Measurements from ENCODE around the gene ENTHD1. TPM values are rescaled to one million over a fixed set of nuclear protein-coding genes. Genes with fewer than 3 reads are reported as not detected.

Gene ENTHD1
- total and polyA plus RNA-seq, 10 of the 15 experiments (the other 5 are each of a cell fraction or from before 2014, with no cell fraction given) = 0.09 to 0.52 (median 0.21) TPM; not detected in 1

DNA sequence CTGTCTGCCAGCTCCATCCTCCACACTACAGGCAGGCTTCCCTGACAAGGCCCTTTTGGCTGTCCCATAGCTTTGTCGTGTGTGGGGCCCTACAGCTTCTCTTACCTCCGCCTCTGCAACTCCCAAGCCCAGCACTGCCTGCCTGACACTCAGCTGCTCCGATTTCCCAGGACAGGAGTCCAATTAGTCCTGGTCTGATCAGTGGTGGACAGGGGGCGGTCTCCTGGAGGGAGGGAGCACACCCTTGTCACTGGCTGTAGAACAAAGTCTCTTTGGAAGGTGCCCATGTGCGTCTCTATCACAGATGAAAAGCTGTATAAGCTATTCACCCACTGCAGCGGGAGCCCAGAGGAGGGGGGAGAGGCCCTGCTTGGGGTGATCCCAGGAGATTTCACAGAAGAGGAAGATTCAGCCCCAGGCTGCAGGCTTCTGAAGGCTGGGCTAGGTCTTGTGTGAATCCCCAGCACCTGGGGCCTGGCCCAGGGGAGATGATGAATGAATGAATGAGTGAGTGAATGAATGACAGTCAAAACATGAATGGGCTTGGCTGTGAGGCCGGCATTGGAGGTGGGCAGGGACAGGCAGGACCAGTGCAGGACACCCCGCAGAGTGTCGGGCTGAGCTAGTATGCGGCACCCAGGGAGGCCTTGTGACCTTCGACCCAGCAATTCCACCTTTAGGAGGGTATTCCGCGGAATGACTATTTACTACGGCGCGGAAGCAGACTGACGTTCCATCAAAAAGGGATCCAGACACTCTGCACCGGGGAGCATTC is 180.6 kb downstream of the ENTHD1 start:
- in situ Hi-C loops (cut with MboI) = no loop called here
- POLR2A ChIA-PET = no interaction called here
- SMC1A ChIA-PET (ENCODE audit: uncharacterized antibody, unreplicated experiment) = interaction anchor here (0.7 kb wide), 1 partner anchor 11 kb away, joined by 3 read pairs; no protein-coding TSS in a partner anchor
- TF ChIP-seq SRF (IDR thresholded peaks at IDR 0.05; ENCODE audit: low read depth in 2 of 2, low read length in 2 of 2) = no peak
- TF ChIP-seq CEBPB (IDR thresholded peaks at IDR 0.05; ENCODE audit: borderline replicate concordance in 1 of 2, low read depth in 2 of 2, low read length in 2 of 2) = no peak
- TF ChIP-seq EP300 (IDR thresholded peaks at IDR 0.05; ENCODE audit: borderline replicate concordance in 1 of 2, control insufficient read depth in 1 of 2, low read depth in 2 of 2, low read length in 2 of 2) = no peak
- TF ChIP-seq ZNF24 (IDR thresholded peaks at IDR 0.05) = 0 out of 2 replicates have a peak, but pooled peaks have one; percentile 34
- no peaks in the 10 kb centered on the region for H3K36me3 ChIP-seq (ENCODE audit: control insufficient read depth in 2 of 2, insufficient read depth in 2 of 2, low read length in 1 of 2)
- H3K27me3 ChIP-seq (replicated peaks in 1 of 2; ENCODE audit: control insufficient read depth in 2 of 2, insufficient read depth in 2 of 2, low read length in 1 of 2) = peaks cover 2 to 6% of the 10 kb centered on the region in 2 experiments; a peak in 2 of 4 replicates
- BruUV-seq (replicated peaks) = no TSS peak
- H4K20me1 ChIP-seq (ENCODE audit: control insufficient read depth, insufficient read depth) = no peaks in the 10 kb centered on the region
- intact Hi-C loops (cut with micrococcal nuclease; ENCODE audit: unreplicated experiment) = no loop called here
- H3K79me2 ChIP-seq (ENCODE audit: control insufficient read depth, insufficient read depth, low read length) = no peaks in the 10 kb centered on the region
- 62% methylated on average over 18 of the region's 18 CpGs for WGBS (ENCODE audit: insufficient coverage, insufficient replicate concordance, low lambda C conversion rate, missing lambda C conversion rate)
- CTCF ChIA-PET = interaction anchor here (1.3 kb wide), 1 partner anchor 312 kb away, joined by 3 read pairs; no protein-coding TSS in a partner anchor
- RAD21 ChIA-PET (ENCODE audit: unreplicated experiment) = no interaction called here
- no peak for FAIRE-seq
- DNase-seq (ENCODE audit: low read depth, low spot score) = no peak
- no peaks in the 10 kb centered on the region for H3K9me3 ChIP-seq (replicated peaks; ENCODE audit: control insufficient read depth, insufficient read depth, low read length)
- no peak overlapping the region for H3K27ac ChIP-seq (ENCODE audit: control insufficient read depth, insufficient read depth)
- no peak overlapping the region for H3K4me3 ChIP-seq
- no peak overlapping the region for H3K9ac ChIP-seq (ENCODE audit: control insufficient read depth, insufficient read depth, low read length)
- H3K4me1 ChIP-seq (ENCODE audit: control insufficient read depth, insufficient read depth, low read length) = no peaks in the 10 kb centered on the region
- ATAC-seq = no peak
- H2AFZ ChIP-seq (ENCODE audit: control insufficient read depth, low read depth, low read length) = no peak overlapping the region
- H3K4me2 ChIP-seq (ENCODE audit: control insufficient read depth, insufficient read depth) = no peak overlapping the region

DNA sequence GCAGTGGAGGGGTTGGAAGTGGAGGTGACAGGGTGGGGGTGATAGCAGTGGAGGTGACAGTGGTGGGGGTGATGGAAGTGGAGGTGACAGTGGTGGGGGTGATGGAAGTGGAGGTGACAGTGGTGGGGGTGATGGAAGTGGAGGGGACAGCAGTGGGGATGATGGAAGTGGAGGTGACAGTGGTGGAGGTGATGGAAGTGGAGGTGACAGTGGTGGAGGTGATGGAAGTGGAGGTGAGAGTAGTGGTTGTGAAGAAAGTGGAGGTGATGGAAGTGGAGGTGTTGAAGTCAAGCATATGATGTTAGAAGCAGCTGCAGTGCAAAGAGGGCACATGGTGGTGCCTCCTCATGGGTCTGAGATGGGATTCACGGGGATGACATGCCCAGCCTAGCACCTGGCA is 181.5 kb downstream of the ENTHD1 start:
- ChIA-PET SMC1A (ENCODE audit: uncharacterized antibody, unreplicated experiment) (interaction anchor here (0.7 kb wide), 1 partner anchor 10 kb away, joined by 3 read pairs; no protein-coding TSS in a partner anchor), RAD21 (ENCODE audit: unreplicated experiment) (no interaction called here), CTCF (interaction anchor here (1.3 kb wide), 1 partner anchor 313 kb away, joined by 3 read pairs; no protein-coding TSS in a partner anchor), POLR2A (no interaction called here)
- ATAC-seq = no peak
- DNase-seq (ENCODE audit: low read depth, low spot score) = no peak
- Histone ChIP-seq H3K79me2 (ENCODE audit: control insufficient read depth, insufficient read depth, low read length) (no peaks in the 10 kb centered on the region), H3K9me3 (replicated peaks; ENCODE audit: control insufficient read depth, insufficient read depth, low read length) (no peaks in the 10 kb centered on the region), H3K27me3 (replicated peaks in 1 of 2; ENCODE audit: control insufficient read depth in 2 of 2, insufficient read depth in 2 of 2, low read length in 1 of 2) (peaks cover 2 to 6% of the 10 kb centered on the region in 2 experiments; a peak in 2 of 4 replicates), H3K4me2 (ENCODE audit: control insufficient read depth, insufficient read depth) (no peak overlapping the region), H3K9ac (ENCODE audit: control insufficient read depth, insufficient read depth, low read length) (no peak overlapping the region), H2AFZ (ENCODE audit: control insufficient read depth, low read depth, low read length) (no peak overlapping the region), H3K4me1 (ENCODE audit: control insufficient read depth, insufficient read depth, low read length) (no peaks in the 10 kb centered on the region), H3K4me3 (no peak overlapping the region), H3K36me3 (ENCODE audit: control insufficient read depth in 2 of 2, insufficient read depth in 2 of 2, low read length in 1 of 2) (no peaks in the 10 kb centered on the region), H3K27ac (ENCODE audit: control insufficient read depth, insufficient read depth) (no peak overlapping the region), H4K20me1 (ENCODE audit: control insufficient read depth, insufficient read depth) (no peaks in the 10 kb centered on the region)
- no peak for FAIRE-seq
- no peak for TF ChIP-seq TCF12 (IDR thresholded peaks at IDR 0.05; ENCODE audit: low read depth, low read length)
- no peak for TF ChIP-seq SREBF1 (IDR thresholded peaks at IDR 0.05; ENCODE audit: low read length)
- TF ChIP-seq REST (IDR thresholded peaks at IDR 0.05; ENCODE audit: low read depth, low read length) = no peak
- no peak for TF ChIP-seq SIX5 (IDR thresholded peaks at IDR 0.05; ENCODE audit: low read depth, low read length, severe bottlenecking)
- WGBS (ENCODE audit: insufficient coverage, insufficient replicate concordance, low lambda C conversion rate, missing lambda C conversion rate) = 31% methylated on average over 1 of the region's 1 CpG
- in situ Hi-C loops (cut with MboI) (no loop called here), intact Hi-C loops (cut with micrococcal nuclease; ENCODE audit: unreplicated experiment) (no loop called here)
- no TSS peak for BruUV-seq (replicated peaks)

Measured in GM12878 (cell line).